Uterus (tissue), 2 donors: ENCODE data around the gene CHRD.

Experiments
- CTCF ChIP-seq, 4 experiments: fragments of 200-600 bp in 2 of 4; fragments of 450-650 bp in 2 of 4; sonication (generic) in 2 of 4; IDR thresholded peaks; one replicate each; pipeline ENCODE4 v1.5.1; 2016 to 2019; ENCODE audit warnings: antibody characterized with exemption in 4 of 4, mild to moderate bottlenecking in 2 of 4, moderate library complexity in 1 of 4
- POLR2A ChIP-seq, 2 donors: fragments of 450-650 bp; IDR thresholded peaks; one replicate each; pipeline ENCODE4 v1.6.1; 2016; ENCODE audit warnings: antibody characterized with exemption in 2 of 2, mild to moderate bottlenecking in 1 of 2, moderate library complexity in 1 of 2

GRCh38 chr3:184360929-184361531 is 18.8 kb upstream of the CHRD start:
- TF ChIP-seq CTCF (IDR thresholded peaks at IDR 0.05) (no peak), POLR2A (IDR thresholded peaks at IDR 0.05) (no peak)
